Measurements from ENCODE around the gene SPATA6L. TPM values are rescaled to one million over a fixed set of nuclear protein-coding genes. Genes with fewer than 3 reads are reported as not detected.

Gene SPATA6L
- total and polyA plus RNA-seq, 8 donors = 4.2 to 12.5 (median 7.8) TPM

DNA sequence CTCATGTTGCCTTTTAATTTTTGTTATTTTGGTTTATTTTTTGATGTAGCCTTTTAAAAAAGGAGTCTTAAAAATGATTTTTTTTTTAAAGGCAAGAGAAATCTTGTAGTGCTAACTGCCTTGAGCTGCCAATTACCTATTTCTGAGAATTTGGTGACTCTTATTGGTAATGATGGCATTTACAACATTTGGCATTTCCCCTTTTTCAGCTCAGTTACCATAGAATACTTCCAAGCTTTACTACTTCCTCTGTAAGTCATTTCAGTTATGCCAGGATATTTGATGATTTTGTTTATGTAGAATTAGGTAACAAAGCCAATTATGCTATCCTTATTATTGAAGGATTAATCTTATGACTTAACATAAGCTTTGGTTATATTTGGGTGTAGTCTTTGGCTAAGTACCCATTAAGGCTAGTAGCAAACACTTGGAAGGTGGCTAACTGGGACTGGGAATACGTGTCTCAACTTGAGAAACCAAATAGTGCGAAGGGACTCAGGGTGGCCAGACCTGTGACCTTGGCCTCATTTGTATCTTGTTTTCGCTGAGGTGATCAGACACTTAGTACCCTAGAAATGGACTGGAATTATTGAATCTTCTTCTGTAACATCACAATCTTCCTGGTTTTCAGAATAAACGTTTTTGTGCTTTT, 40.8 kb upstream of the SPATA6L start:
- Histone ChIP-seq H3K36me3 (peaks cover 0 to 13% (median 3%) of the 10 kb centered on the region in 3 donors), H3K4me3 (no peak overlapping the region), H3K9me3 (no peaks in the 10 kb centered on the region), H3K27ac (no peak overlapping the region), H3K27me3 (no peaks in the 10 kb centered on the region), H3K4me1 (peaks cover 0 to 4% (median 0%) of the 10 kb centered on the region in 3 donors)
- WGBS, 2 donors = 48 to 68% methylated on average over 4 of the region's 4 CpGs
- FAIRE-seq (peak; percentile 17), DNase-seq (no peak), ATAC-seq (no peak)
- no peak for TF ChIP-seq CTCF (IDR thresholded peaks at IDR 0.05)
- intact Hi-C loops (cut with DNase I) = no loop called here

- intact Hi-C loops (cut with DNase I) = no loop called here
- no peak for ATAC-seq
- Histone ChIP-seq H3K4me1 (peaks cover 0 to 8% (median 7%) of the 10 kb centered on the region in 3 donors), H3K27ac (no peak overlapping the region), H3K9me3 (no peaks in the 10 kb centered on the region), H3K4me3 (no peak overlapping the region), H3K27me3 (no peaks in the 10 kb centered on the region), H3K36me3 (peaks cover 0 to 13% (median 6%) of the 10 kb centered on the region in 3 donors)
- DNase-seq = no peak
- 70 to 94% methylated on average over 2 of the region's 2 CpGs for WGBS, 2 donors
- no peak for TF ChIP-seq CTCF (IDR thresholded peaks at IDR 0.05)
- FAIRE-seq = no peak
Measured at GRCh38 chr9:4706021-4706420, 39.7 kb upstream of the SPATA6L start.

- TF ChIP-seq CTCF (IDR thresholded peaks at IDR 0.05) = no peak
- DNase-seq (no peak), FAIRE-seq (peak; percentile 41), ATAC-seq (no peak)
- Histone ChIP-seq H3K27ac (no peak overlapping the region), H3K4me3 (no peak overlapping the region), H3K4me1 (peaks cover 12 to 27% (median 14%) of the 10 kb centered on the region in 3 donors), H3K36me3 (peaks cover 0 to 8% (median 6%) of the 10 kb centered on the region in 3 donors), H3K9me3 (no peaks in the 10 kb centered on the region), H3K27me3 (no peaks in the 10 kb centered on the region)
- intact Hi-C loops (cut with DNase I) = no loop called here
- WGBS, 2 donors = 90 to 98% methylated on average over 2 of the region's 2 CpGs
Measured at GRCh38 chr9:4704129-4704528, 37.8 kb upstream of the SPATA6L start.

GRCh38 chr9:4701526-4701925, 35.2 kb upstream of the SPATA6L start:
- WGBS, 2 donors = 23 to 49% methylated on average over 1 of the region's 1 CpG

More at GRCh38 chr9:4701526-4701925, 35.2 kb upstream of the SPATA6L start:
- Histone ChIP-seq H3K27me3 (no peaks in the 10 kb centered on the region), H3K4me1 (peaks cover 10 to 27% (median 12%) of the 10 kb centered on the region in 3 donors), H3K9me3 (no peaks in the 10 kb centered on the region), H3K4me3 (no peak overlapping the region), H3K27ac (no peak overlapping the region), H3K36me3 (peaks cover 0 to 19% (median 14%) of the 10 kb centered on the region in 3 donors)
- no peak for DNase-seq
- FAIRE-seq = no peak
- no peak for TF ChIP-seq CTCF (IDR thresholded peaks at IDR 0.05)
- ATAC-seq = no peak
- intact Hi-C loops (cut with DNase I) = no loop called here
